GM21737 (cell line): ENCODE data around the gene SPR.

Experiments used
- ATAC-seq: cut with Tn5 transposase; IDR thresholded peaks from one replicate; pipeline ENCODE4 v1.9.1; 2021; ENCODE audit warnings: mild to moderate bottlenecking, moderate library complexity; ENCODE audit not compliant: unreplicated experiment

SPR gene

DNA sequence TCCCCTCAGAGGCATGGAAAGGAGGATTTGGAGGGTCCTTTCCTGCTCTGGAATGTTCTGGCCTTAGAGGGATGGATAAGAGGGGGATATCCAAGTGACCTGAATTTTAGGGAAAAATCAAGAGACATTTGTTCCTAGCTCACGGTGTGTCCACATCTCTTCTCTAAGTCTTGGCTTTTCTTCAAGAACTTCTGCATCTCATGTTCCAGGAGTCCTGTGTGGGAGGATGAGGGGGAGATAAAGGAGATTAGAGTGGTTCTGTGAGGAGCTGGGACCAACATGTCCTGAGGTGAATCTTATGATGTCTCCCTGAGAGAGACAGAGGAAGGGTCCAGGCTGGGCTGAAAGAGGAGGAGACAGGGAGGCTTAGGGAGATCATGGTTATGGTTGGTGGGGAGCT is 41.8 kb downstream of the SPR start:
- ATAC-seq: no peak

DNA sequence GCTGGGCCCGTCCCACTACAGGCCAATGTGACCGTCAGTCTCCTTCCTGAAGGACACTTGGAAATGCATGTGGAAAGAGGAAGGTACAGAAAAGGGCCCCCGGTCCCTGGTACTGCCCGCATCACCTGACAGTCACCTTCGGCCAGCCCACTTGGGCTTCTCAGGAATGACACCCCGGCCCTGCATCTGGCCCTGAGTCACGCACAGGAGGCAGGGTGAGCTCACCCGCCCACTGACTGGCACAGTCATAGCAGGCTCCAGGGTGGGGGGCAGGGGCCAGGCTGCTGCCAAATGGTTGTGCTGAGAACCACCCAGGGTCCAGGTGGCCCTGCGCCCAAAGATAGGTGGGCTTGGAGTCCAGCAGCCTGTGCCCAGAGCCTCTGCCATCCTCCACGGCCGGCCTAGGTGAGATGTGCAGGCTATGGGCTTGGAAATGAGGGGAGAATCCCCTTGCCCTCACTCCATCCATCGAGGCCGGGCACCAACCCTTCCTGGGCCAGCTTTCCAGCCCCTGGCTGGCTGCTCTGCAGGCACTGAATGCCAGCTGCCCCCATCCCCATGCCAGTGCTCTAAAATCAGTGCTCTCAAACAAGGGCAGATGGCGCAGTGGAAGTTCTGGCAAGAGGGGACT is 44.2 kb downstream of the SPR start:
- no peak for ATAC-seq

DNA sequence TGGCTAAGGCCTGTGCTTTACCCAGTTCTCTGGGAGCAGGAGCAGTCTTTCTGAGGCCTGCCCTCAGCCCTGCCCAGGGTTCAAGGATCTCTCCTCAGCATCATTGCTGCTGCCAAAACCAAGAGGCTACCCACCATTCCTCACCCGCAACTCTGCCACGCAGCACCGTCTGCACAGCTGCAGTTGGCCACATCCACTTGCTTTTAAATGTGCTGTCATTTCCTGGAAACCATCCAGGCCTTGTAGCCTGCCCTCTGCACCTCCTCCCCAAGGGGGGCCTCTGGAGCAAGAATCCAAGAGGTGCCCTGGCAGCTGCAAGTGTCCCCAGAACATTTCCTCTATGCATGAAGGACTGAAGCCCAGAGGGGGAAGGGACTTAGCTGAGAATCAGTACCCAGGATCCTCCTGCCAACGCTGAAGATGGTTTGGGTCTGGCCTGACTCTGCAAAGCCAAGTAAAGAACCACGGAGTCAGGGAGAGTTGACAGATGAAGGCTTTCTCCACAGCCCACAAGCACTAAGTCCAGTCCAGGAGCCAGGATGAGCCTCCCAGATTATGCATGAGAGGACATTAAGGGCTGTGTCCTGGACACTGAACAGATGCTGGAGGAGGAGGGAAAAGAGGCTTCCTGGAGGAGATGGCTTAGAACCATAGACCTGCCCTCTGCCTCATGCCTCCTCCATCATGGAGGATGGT is 45.0 kb downstream of the SPR start:
- no peak for ATAC-seq

DNA sequence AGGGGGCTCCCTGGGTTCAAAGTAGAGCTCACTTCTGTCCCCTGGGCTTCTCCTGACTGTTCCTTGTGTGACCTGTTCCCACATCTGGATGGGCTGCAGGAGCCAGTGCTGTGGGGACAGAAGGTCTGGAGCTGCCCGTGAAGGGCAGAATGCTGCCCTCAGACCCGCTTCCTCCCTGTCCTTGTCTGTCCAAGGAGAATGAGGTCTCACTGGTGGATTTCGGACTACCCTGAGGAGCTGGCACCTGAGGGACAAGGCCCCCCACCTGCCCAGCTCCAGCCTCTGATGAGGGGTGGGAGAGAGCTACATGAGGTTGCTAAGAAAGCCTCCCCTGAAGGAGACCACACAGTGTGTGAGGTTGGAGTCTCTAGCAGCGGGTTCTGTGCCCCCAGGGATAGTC is 45.6 kb downstream of the SPR start:
- ATAC-seq: no peak

DNA sequence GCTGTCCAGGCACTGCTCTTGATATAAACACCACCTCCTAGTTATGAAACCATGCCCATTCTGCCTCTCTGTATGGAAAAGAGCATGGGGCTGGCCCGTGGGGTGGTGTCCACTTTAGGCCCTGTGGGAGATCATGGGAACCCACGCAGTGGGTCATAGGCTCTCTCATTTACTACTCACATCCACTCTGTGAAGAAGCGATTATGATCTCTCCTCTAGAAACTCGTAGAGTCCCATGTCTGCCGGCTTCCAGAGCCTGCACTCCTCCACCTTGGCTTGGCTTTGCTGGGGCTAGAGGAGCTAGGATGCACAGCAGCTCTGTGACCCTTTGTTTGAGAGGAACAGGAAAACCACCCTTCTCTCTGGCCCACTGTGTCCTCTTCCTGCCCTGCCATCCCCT is 46.0 kb downstream of the SPR start:
- ATAC-seq: no peak

DNA sequence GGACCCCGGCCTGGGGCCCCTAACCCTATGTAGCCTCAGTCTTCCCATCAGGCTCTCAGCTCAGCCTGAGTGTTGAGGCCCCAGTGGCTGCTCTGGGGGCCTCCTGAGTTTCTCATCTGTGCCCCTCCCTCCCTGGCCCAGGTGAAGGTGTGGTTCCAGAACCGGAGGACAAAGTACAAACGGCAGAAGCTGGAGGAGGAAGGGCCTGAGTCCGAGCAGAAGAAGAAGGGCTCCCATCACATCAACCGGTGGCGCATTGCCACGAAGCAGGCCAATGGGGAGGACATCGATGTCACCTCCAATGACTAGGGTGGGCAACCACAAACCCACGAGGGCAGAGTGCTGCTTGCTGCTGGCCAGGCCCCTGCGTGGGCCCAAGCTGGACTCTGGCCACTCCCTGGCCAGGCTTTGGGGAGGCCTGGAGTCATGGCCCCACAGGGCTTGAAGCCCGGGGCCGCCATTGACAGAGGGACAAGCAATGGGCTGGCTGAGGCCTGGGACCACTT is 46.5 kb downstream of the SPR start:
- ATAC-seq: no peak

DNA sequence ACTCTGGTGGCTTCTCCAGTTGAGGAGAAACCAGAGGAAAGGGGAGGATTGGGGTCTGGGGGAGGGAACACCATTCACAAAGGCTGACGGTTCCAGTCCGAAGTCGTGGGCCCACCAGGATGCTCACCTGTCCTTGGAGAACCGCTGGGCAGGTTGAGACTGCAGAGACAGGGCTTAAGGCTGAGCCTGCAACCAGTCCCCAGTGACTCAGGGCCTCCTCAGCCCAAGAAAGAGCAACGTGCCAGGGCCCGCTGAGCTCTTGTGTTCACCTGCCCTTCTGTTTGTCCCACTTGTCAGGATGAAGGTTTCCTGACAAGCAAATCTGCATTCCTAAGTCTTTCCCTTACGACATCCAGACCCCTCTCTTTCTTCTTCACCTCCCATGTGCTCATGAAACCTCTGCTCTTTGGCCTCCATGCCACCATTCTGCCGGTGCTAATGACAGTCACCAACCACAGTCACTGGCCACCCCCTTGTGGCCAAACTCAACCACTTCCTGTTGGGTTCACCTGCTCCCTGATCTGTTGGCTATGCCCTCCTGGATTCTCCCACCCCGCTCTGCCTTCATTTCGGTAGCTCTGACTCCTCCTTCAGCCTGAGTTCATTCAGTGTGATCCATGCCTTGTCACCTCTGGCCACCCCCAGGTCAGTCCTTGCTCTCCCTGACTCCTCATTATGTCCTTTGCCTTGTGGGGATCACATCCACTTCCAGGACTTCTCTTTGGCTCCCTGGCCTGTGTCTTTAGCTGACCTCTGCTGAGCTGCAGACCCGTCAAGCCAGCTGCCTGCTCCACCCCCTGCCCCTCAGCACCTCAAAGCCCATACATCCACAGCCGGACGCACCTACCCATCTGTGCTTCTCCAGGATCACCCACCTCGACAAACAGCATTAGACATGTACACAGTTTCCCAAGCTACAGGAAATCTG is 47.7 kb downstream of the SPR start:
- ATAC-seq: no peak

DNA sequence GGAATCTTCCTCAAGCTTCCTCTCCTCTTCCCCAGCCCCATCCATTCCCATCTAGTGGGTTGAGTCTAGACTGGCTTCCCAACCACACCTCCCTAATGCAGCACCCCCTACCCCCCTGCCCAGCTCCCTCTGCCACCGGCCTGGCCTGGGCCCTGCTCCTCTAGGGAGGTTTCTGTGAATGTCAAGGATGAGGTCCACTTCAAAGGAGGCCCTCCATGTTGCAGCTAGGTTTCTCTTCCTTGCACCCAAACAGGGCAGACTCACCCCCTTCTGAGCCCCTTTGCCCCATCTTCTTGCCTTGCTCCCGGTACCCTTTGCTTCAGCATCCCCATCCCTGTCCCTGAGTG is 48.4 kb downstream of the SPR start:
- no peak for ATAC-seq

DNA sequence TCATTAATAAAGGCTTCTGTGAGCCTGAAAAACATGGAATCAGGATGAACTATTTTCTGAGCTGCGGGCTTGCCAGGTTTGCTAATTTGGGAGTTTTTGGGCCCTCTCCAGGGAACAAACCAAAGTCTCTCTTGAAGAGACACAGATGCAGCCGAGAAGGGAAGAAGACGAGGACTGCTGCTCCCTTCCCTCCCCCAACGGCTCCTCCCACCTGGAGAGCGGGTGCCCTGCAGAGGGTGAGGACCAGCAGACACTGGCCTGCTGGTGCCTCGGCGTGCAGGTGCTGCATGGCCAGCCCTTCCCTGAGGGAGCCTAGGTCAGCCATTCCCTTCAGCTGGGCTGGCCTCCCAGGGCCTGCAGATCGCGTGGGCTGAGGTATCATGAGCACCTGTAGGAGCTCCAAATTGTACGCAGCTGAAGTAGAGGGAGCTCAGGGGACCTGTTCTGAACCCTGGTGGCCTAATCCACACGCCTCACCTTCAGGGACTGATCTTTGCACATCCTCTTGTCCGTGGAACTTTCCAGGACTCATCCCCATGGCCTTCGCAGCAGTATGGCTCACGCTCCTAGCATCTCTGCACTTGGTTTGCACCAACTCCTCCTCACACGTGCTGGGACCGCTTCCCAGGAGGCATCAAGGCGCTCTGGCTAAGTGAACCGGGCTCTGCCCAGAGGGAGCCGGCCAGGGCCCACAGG is 49.6 kb downstream of the SPR start:
- no peak for ATAC-seq

DNA sequence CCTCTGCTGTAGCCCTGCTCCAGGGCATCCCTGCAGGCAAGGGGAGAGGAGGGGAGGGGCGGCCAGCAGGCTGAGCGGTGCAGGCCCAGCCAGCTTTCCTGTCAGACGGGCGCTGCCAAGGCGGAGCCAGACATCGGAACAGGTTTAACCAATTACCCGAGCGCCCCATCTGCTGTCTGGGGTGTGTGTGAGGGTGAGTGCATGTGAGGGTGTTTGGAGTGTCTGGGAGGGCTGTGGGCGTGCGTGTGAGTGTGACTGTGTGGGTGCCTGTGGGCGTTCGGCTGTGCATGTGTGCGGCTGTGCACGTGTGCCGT is 50.1 kb downstream of the SPR start:
- ATAC-seq: no peak

DNA sequence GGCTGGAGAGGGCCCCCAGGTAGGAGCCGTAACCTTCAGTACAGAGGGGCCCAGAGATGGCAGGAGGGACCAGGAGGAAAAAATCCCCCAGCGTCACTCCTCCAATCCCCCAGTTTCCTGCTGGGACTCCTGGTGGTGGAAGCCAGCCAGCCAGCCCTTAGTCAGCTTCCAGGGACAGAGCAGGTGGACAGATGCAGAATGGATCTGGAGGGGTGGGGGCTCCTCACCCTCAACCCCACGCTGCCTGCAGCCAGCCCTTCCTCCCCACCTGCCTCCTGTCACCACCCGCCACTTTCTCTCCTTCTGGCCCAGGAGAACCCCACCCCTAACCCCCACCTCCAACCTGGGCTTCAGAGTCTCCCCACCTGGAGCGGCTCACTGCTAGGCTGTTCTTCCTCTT is 51.2 kb downstream of the SPR start:
- no peak for ATAC-seq

DNA sequence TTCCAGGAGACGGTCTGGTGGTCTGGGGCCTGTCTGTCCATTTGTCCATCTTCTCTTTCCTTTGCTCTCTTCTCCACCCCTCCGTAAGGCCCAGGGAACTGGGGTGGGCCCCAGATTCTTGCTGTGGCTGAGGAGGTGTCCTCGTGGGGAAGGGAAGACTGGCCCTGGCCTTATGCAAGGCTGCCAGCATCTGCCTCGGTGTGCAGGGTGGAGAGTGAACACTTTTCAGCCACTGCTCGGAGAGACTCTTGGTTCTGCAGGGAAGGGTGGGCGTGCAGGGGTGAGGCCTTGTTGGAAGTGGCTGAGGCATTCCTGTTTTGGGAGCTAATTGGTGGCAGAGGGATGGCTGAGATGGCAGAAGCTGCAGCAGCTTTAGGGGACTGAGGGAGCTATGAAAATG is 53.2 kb downstream of the SPR start:
- ATAC-seq: no peak

DNA sequence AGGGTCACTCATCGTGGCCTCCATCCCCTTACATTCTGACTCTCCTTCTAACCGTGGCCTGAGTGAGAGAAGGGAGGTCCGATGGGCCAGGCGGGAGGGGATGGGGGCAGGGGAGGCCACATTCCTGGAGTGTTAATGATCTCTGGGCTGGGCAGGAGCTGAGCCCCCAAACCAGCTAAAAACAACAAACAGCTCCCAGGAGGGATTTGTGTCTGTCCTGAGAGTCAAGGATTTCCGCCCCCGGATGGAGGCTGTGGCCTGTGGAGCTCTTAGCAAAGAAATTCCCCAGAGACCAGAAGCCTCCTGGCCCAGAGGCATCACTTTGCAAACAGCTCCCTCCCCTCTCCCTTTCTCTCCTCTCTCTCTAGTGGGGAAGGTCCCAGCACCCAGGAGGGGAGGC is 53.6 kb downstream of the SPR start:
- no peak for ATAC-seq
